K562 (cell line): ENCODE data around the gene SETD7. TPM values are rescaled to one million over a fixed set of nuclear protein-coding genes. Genes with fewer than 3 reads are reported as not detected.

Source experiments
- ATAC-seq: fragments of 200-7000 bp; cut with Tn5 transposase; 3 replicates; pipeline ENCODE4 v1.9.1; 2020; ENCODE audit warnings: moderate library complexity
- Bru-seq: library from RNA; stranded (reverse); fragments of 400-500 nt; gene quantifications from one replicate; lab custom pipeline; 2021; lab: Mats Ljungman, UMichigan
- BruChase-seq, 2 experiments: library from RNA; stranded (reverse); fragments of 400-500 nt; gene quantifications; one replicate each; lab custom pipeline; 2021; lab: Mats Ljungman, UMichigan
- BruUV-seq: library from RNA; stranded (reverse); fragments of 400-500 nt; replicated peaks from 2 replicates; lab custom pipeline; 2021; lab: Mats Ljungman, UMichigan
- CTCF ChIA-PET: fragments of 300-600 bp; formaldehyde crosslinking; extraction: SDS; loops from one replicate; lab custom pipeline; 2021; ENCODE audit warnings: low intra/inter-chr PET ratio; lab: Yijun Ruan, JAX
- POLR2A ChIA-PET: fragments of 300-600, 350-650 bp; sonication (Branson Sonifier 250); formaldehyde crosslinking; extraction: SDS; loops from one replicate; lab custom pipeline; 2021; ENCODE audit warnings: antibody characterized with exemption, inconsistent platforms; lab: Yijun Ruan, JAX
- DNase-seq, 4 experiments: peaks; one replicate each; pipeline versions ENCODE4 v3.0.0 to v3.0.0-alpha.2; 2011 to 2018; ENCODE audit warnings: low spot score in 3 of 4, mixed read lengths in 3 of 4; ENCODE audit errors: extremely low read depth in 1 of 4
- FAIRE-seq: peaks from 2 replicates; lab custom pipeline; 2011; peaks lifted over from hg19 to GRCh38; lab: Jason Lieb, UNC
- H2AFZ ChIP-seq: 2 replicates; pipeline ENCODE4 v1.6.0; 2011; ENCODE audit warnings: low read depth, low read length, control low read depth, inconsistent platforms
- H3K27ac ChIP-seq: fragments of 200-600 bp; 3 replicates; pipeline ENCODE4 v1.8.0; 2011; ENCODE audit warnings: low read depth, mild to moderate bottlenecking, control low read depth, inconsistent platforms, low read length, moderate library complexity, mixed read lengths; ENCODE audit errors: extremely low read depth
- H3K27me3 ChIP-seq, 2 experiments: fragments of 300-600 bp in 1 of 2; 2 replicates in 1 of 2; 3 replicates in 1 of 2; pipeline versions ENCODE4 v1.6.0 to v1.8.0; 2011; ENCODE audit warnings: inconsistent platforms in 2 of 2, low read length in 2 of 2, mild to moderate bottlenecking in 1 of 2, mixed read lengths in 1 of 2, moderate library complexity in 1 of 2; ENCODE audit not compliant: control insufficient read depth in 2 of 2, insufficient read depth in 2 of 2
- H3K36me3 ChIP-seq: fragments of 300-600 bp; 3 replicates; pipeline ENCODE4 v1.8.0; 2011; ENCODE audit warnings: mild to moderate bottlenecking, low read length, inconsistent platforms; ENCODE audit not compliant: control insufficient read depth, insufficient read depth
- H3K4me1 ChIP-seq, 2 experiments: fragments of 200-600 bp in 1 of 2; replicated peaks in 1 of 2; 2 replicates in 1 of 2; 3 replicates in 1 of 2; pipeline versions ENCODE4 v1.5.1 to v1.8.0; 2011; ENCODE audit warnings: inconsistent platforms in 2 of 2, low read length in 2 of 2, mild to moderate bottlenecking in 1 of 2, mixed read lengths in 1 of 2, moderate library complexity in 1 of 2; ENCODE audit not compliant: control insufficient read depth in 2 of 2, insufficient read depth in 2 of 2
- H3K4me2 ChIP-seq: 2 replicates; pipeline ENCODE4 v1.6.1; 2011; ENCODE audit warnings: low read length, control low read depth, inconsistent platforms, mixed read lengths; ENCODE audit not compliant: insufficient read depth
- H3K4me3 ChIP-seq: fragments of 200-600 bp; sonication (generic), shearing (Covaris generic); 2 replicates; pipeline ENCODE4 v1.5.1; 2016; ENCODE audit warnings: control low read depth, inconsistent platforms
- H3K79me2 ChIP-seq: fragments of 200-600 bp; 3 replicates; pipeline ENCODE4 v1.8.0; 2011; ENCODE audit warnings: low read length, inconsistent platforms; ENCODE audit not compliant: control insufficient read depth, insufficient read depth
- H3K9ac ChIP-seq, 2 experiments: 2 replicates each; pipeline versions ENCODE4 v1.6.0 to v1.6.1; 2011; ENCODE audit warnings: low read depth in 2 of 2, low read length in 2 of 2, control low read depth in 1 of 2, inconsistent platforms in 1 of 2, mild to moderate bottlenecking in 1 of 2, mixed read lengths in 1 of 2; ENCODE audit not compliant: insufficient read depth in 1 of 2
- H3K9me1 ChIP-seq: one replicate; pipeline ENCODE4 v1.6.0; 2011; ENCODE audit warnings: inconsistent platforms, mild to moderate bottlenecking, low read length, moderate library complexity; ENCODE audit not compliant: control insufficient read depth, insufficient read depth
- H3K9me3 ChIP-seq: replicated peaks from 2 replicates; pipeline ENCODE4 v1.5.1; 2011; ENCODE audit warnings: low read depth, low read length, inconsistent platforms; ENCODE audit not compliant: control insufficient read depth, insufficient read depth
- H4K20me1 ChIP-seq: replicated peaks from 2 replicates; pipeline ENCODE4 v1.6.1; 2011; ENCODE audit warnings: low read length, inconsistent platforms, mixed read lengths; ENCODE audit not compliant: control insufficient read depth, insufficient read depth
- BMI1 ChIP-seq: fragments of 150-350 bp; IDR thresholded peaks from 2 replicates; pipeline ENCODE4 v1.6.1; 2014; ENCODE audit warnings: low read length
- CEBPB ChIP-seq: fragments of 450-650 bp; IDR thresholded peaks from 2 replicates; pipeline ENCODE4 v1.6.1; 2016; ENCODE audit warnings: missing genetic modification characterization, missing compliant biosample characterization
- E2F1 ChIP-seq: sonication (generic); formaldehyde crosslinking; IDR thresholded peaks from 2 replicates; pipeline ENCODE4 v1.8.1; 2023; ENCODE audit warnings: mild to moderate bottlenecking, missing genetic modification reagents, moderate library complexity
- ETV5 ChIP-seq: sonication (generic); formaldehyde crosslinking; IDR thresholded peaks from 2 replicates; pipeline ENCODE4 v1.4.0; 2020; ENCODE audit warnings: low read depth, mild to moderate bottlenecking, missing genetic modification reagents
- IRF1 ChIP-seq: sonication (generic); formaldehyde crosslinking; IDR thresholded peaks from 2 replicates; pipeline ENCODE4 v1.8.0; 2022; ENCODE audit warnings: missing genetic modification reagents, mild to moderate bottlenecking, borderline replicate concordance
- NFATC3 ChIP-seq: fragments of 450-650 bp; IDR thresholded peaks from 2 replicates; pipeline ENCODE4 v1.6.1; 2017; ENCODE audit warnings: mild to moderate bottlenecking
- SMARCB1 ChIP-seq: IDR thresholded peaks from 2 replicates; pipeline ENCODE4 v1.6.1; 2011; ENCODE audit warnings: improper control_type of control experiment, low read depth; ENCODE audit not compliant: insufficient read length
- TFAM ChIP-seq: fragments of 250-450 bp; sonication (Bioruptor Pico); conservative IDR thresholded peaks from 2 replicates; pipeline ENCODE4 v1.5.0; 2021; ENCODE audit warnings: mild to moderate bottlenecking, moderate library complexity
- TOE1 ChIP-seq, 2 experiments: fragments of 450-650 bp in 1 of 2; sonication (generic) in 1 of 2; formaldehyde crosslinking in 1 of 2; IDR thresholded peaks; 2 replicates each; pipeline versions ENCODE4 v1.7.1 to v1.8.0; 2016 to 2022; ENCODE audit warnings: borderline replicate concordance in 2 of 2, mild to moderate bottlenecking in 2 of 2, antibody characterized with exemption in 1 of 2, inconsistent platforms in 1 of 2, low read depth in 1 of 2, missing genetic modification reagents in 1 of 2, moderate library complexity in 1 of 2
- VEZF1 ChIP-seq: fragments of 200-800 bp; sonication (Bioruptor generic); IDR thresholded peaks from 2 replicates; pipeline ENCODE4 v1.6.1; 2017; ENCODE audit warnings: missing genetic modification characterization, missing compliant biosample characterization
- ZEB2 ChIP-seq: fragments of 450-650 bp; IDR thresholded peaks from 2 replicates; pipeline ENCODE4 v1.6.1; 2016
- ZNF143 ChIP-seq: sonication (generic); formaldehyde crosslinking; IDR thresholded peaks from 2 replicates; pipeline ENCODE4 v1.9.0; 2022; ENCODE audit warnings: mild to moderate bottlenecking, missing genetic modification reagents
- ZSCAN29 ChIP-seq: fragments of 450-650 bp; IDR thresholded peaks from 2 replicates; pipeline ENCODE4 v1.6.1; 2017
- WGBS: fragments of 100-300 bp; shearing (Covaris generic); methylation state at CpG from one replicate; pipeline ENCODE4 v1.1.6; 2016; ENCODE audit warnings: low coverage, mixed read lengths; ENCODE audit not compliant: insufficient coverage; ENCODE audit errors: missing lambda C conversion rate; 5-methylcytosine and 5-hydroxymethylcytosine counted together
- in situ Hi-C: fragments of 300-500 bp; cut with MboI; formaldehyde crosslinking; loops from 4 replicates; pipeline ENCODE4 v1.15.0; 2018; ENCODE audit warnings: inconsistent platforms, mixed read lengths
- intact Hi-C: fragments of 100-400 bp; cut with micrococcal nuclease; formaldehyde crosslinking; loops from 2 replicates; pipeline ENCODE4 v1.14.2; 2022
- long read RNA-seq, 3 experiments: library from polyadenylated mRNA in 2 of 3; library from RNA in 1 of 3; unstranded in 2 of 3; stranded (forward) in 1 of 3; transcript quantifications; one replicate each; pipeline ENCODE4 v2.0.0, GENCODE V29; 2019 to 2022
- polyA minus RNA-seq, 3 experiments: library from RNA; depleted of rRNA, polyadenylated mRNA; stranded (reverse); fragments of >200 nt; gene quantifications; 2 replicates each; pipeline ENCODE4 v1.2.3, GENCODE V29; 2011
- polyA plus RNA-seq, 8 experiments: library from polyadenylated mRNA; depleted of rRNA in 4 of 8; stranded (reverse) in 5 of 8; unstranded in 3 of 8; fragments of >200 nt; fragmentation: Nextera tagmentation in 2 of 8; fragmentation: Illumina TruSeq in 1 of 8; extraction: Ambion mirVana in 2 of 8; extraction: Trizol in 1 of 8; gene quantifications; 2 replicates each; pipeline versions ENCODE4 v1.2.1 to v1.2.3, GENCODE V29; 2011 to 2014; ENCODE audit warnings: inconsistent platforms in 1 of 8, missing spikeins in 1 of 8
- total RNA-seq, 7 experiments: library from RNA; depleted of rRNA in 6 of 7; stranded (reverse); fragments of >200 nt in 6 of 7; fragmentation: Illumina TruSeq in 2 of 7; extraction: Trizol in 2 of 7; gene quantifications; 2 replicates each; pipeline versions ENCODE4 v1.2.1 to v1.2.3, GENCODE V29; 2011 to 2021; ENCODE audit warnings: low replicate concordance in 1 of 7

The SETD7 gene
- total RNA-seq (2011; cell fraction: chromatin; rRNA removed; ENCODE audit: low replicate concordance) = 0.28 and 0.81 TPM in 2 replicates
- total RNA-seq (2011; cell fraction: nucleolus; rRNA removed) = 0.17 and 0.26 TPM in 2 replicates
- total RNA-seq (2011; cell fraction: nucleoplasm; rRNA removed) = 0.73 and 1.1 TPM in 2 replicates
- 1.8 and 2.0 TPM in 2 replicates for total RNA-seq (2014; rRNA removed)
- total RNA-seq (2014; rRNA removed; fragmentation: Illumina TruSeq; extraction: Trizol) = 2.0 and 2.3 TPM in 2 replicates
- total RNA-seq (2015; rRNA removed; fragmentation: Illumina TruSeq; extraction: Trizol) = 1.7 and 1.8 TPM in 2 replicates
- 1.7 and 2.4 TPM in 2 replicates for total RNA-seq (2021)
- polyA plus RNA-seq (2011; rRNA removed) = 0.38 and 0.60 TPM in 2 replicates
- 0.13 and 0.72 TPM in 2 replicates for polyA plus RNA-seq (2011; cell fraction: cytosol; rRNA removed)
- polyA plus RNA-seq (2011; cell fraction: nucleus; rRNA removed) = 0.48 and 0.59 TPM in 2 replicates
- 1.2 and 2.5 TPM in 2 replicates for polyA plus RNA-seq (2012)
- 1.9 and 2.1 TPM in 2 replicates for polyA plus RNA-seq (2014; fragmentation: Illumina TruSeq; extraction: Trizol)
- under 1 TPM; 0.37 to 0.60 TPM for polyA plus RNA-seq (2014; fragmentation: Nextera tagmentation; extraction: Ambion mirVana)
- 0.98 and 1.6 TPM in 2 replicates for polyA plus RNA-seq (2014; rRNA removed)
- 0.60 and 1.2 TPM in 2 replicates for polyA minus RNA-seq (2011; rRNA and poly(A)+ RNA removed)
- polyA minus RNA-seq (2011; cell fraction: cytosol; rRNA and poly(A)+ RNA removed) = 0.19 and 0.73 TPM in 2 replicates
- polyA minus RNA-seq (2011; cell fraction: nucleus; rRNA and poly(A)+ RNA removed) = 0.40 and 1.00 TPM in 2 replicates
- Bru-seq, nascent RNA = percentile 42 among the genes with signal in this experiment
- BruChase-seq, experiment 1, labeled RNA remaining after a 2-hour chase = percentile 44 among the genes with signal in this experiment
- percentile 45 among the genes with signal in this experiment for BruChase-seq, experiment 2, labeled RNA remaining after a 6-hour chase
- long read RNA-seq, experiment 1 = 0 reads
- long read RNA-seq, experiment 2, partial matches to known transcripts = 0 of 2 reads
- long read RNA-seq, experiment 2, other reads (novel, unspliced or antisense) = 2 of 2 reads
- long read RNA-seq, experiment 3 = 0 reads

- Histone ChIP-seq H3K79me2 (no peaks in the 10 kb centered on the region), H3K27me3 (peaks cover 42 to 51% of the 10 kb centered on the region in 2 experiments), H3K4me3 (peak within 1 kb of the TSS; percentile 44), H4K20me1 (0 out of 2 replicates have a peak, but pooled peaks cover 2% of the 10 kb centered on the region), H3K36me3 (no peaks in the 10 kb centered on the region), H3K27ac (peak within 1 kb of the TSS; percentile 31; the same call in 1 of the 3 replicates), H3K9me3 (no peaks in the 10 kb centered on the region), H3K9me1 (no peaks in the 10 kb centered on the region), H3K9ac (peak within 1 kb of the TSS; percentile 39 to 88; a peak in 3 of 4 replicates), H3K4me1 (peaks cover 4 to 23% of the 10 kb centered on the region in 2 experiments; a peak in 3 of 5 replicates), H2AFZ (peak within 1 kb of the TSS; percentile 78), H3K4me2 (peak within 1 kb of the TSS; percentile 81)
- peak; percentile 30 to 46 (median 32) for DNase-seq
- ChIA-PET CTCF (interaction anchor here (1.2 kb wide), 1 partner anchor 45 kb away, joined by 3 read pairs; no protein-coding TSS in a partner anchor), POLR2A (interaction anchor here (0.5 to 1.0 kb wide), 4 partner anchors 12 to 764 kb away, joined by 3 read pairs; no protein-coding TSS in a partner anchor)
- ATAC-seq = peak; percentile 60
- no peak for FAIRE-seq
- intact Hi-C loops = no loop called here
- WGBS = 2% methylated on average over 42 of the region's 61 CpGs
- in situ Hi-C loops = no loop called here
- BruUV-seq = no TSS peak
- TF ChIP-seq E2F1 (CRISPR knock-in tag) (no peak), ZNF143 (0 out of 2 replicates have a peak, but pooled peaks have one; percentile 9), TFAM (no peak), NFATC3 (peak; percentile 98), ZEB2 (no peak), TOE1 (IDR thresholded peaks at IDR 0.05; ENCODE audit: borderline replicate concordance) (peak; percentile 32; the same call in 1 of the 2 replicates), TOE1 (CRISPR knock-in tag; IDR thresholded peaks at IDR 0.05; ENCODE audit: borderline replicate concordance, low read depth) (no peak), VEZF1 (CRISPR knock-in tag) (peak; percentile 33; the same call in 1 of the 2 replicates), ETV5 (CRISPR knock-in tag) (no peak), CEBPB (no peak), IRF1 (CRISPR knock-in tag) (no peak), SMARCB1 (no peak), ZSCAN29 (no peak), BMI1 (no peak)
Measured at GRCh38 chr4:139556071-139556723, at the start of gene SETD7. Gene SETD7 (minus strand): TSS chr4:139556219. CDS start chr4:139556137, 82 bp downstream.
